ENCODE results near the gene CACNB1.
"Not testable (repeated sequence)": the region's sequence is repeated elsewhere in the genome, so short reads cannot be mapped to it uniquely, and the experiment has no call there.

The CACNB1 gene

DNA sequence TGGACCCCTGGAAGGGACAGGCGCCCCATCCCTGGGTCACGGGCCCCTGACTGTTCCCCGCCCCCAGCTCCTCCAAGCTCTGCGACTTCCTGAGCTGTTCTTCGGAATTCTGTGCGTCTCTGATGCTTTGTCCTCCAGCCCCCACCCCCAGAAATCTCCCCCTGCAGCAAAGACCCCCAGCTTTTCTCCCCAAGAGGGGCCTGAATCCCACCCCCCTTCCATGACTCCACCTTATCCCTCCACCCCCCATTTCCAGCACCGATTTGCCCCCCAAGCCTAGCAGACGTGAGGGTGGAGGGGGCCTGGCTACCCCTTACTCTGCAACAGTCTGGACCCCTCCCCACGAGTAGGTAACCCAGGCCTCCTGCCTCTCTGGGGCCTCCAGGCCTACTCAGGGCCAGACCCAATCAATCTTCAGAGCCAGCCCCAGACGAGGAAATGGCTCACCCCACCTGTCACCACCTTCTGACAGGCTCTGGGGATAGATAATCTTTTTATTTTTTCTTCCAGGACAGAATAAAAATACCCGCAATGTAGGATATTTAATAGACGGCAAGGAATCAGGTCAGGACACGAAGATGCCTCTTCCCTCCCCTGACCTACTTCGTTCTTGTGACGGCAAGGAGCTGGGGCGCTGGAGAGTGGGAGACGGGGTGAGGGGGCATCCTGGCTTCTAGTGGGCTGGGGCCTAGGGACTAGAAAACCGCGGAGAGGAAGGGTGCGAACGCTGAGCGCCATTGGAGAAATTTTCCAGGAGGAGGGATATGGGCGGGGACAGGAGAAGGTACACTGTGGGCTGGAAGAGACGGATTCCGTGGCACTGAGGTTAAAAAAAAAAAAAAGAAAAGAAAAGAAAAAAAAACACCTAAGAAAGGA is 45.3 kb downstream of the CACNB1 start:
- no peak for DNase-seq (ENCODE audit: low read depth, low spot score)

DNA sequence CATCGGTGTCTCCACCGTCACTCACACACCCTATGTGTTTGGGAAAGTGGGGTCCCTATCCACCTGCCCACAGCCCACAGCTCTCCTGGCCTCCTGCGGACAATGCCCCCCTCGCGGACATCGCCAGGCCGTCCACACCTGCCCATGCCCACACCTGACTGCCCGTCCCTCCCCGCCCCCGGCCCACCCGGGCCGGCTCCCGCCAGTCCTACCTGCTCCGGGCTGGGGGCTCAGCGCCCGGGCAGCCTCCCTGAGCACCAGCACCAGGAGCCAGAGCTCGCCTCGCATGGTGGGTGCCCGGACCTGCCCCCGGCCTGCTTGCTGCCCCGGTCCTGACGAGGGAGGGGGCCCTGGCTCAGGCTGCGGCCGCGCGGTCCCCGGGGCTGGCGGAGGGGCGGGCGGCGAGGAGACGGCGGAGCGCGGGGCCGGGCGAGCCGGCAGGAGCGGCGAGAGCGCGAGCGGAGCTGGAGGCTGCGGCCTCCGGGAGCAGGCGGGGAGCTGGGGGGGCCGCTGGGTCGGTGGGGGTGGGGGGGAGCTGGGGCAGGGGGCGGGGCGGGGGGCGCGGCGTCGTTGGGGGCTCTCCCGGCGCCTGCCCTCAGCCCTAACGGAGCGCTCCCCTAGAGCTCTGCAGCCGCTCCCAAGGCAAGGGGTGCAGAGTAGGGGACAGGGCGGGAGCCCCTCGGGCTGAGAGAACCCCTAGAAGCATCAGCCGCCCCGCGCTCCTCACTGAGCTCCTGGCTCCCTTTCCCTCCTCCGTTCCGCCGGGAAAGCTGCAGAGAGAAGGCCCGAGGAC is 46.1 kb downstream of the CACNB1 start, which contains the start of gene PLXDC1:
Gene PLXDC1 (minus strand): TSS at position 488 of the 793 bp plus-strand sequence. CDS start 200 bp downstream, at position 288.
- no peak for DNase-seq (ENCODE audit: low read depth, low spot score)

- no peak for DNase-seq (ENCODE audit: low read depth, low spot score)
These were observed 46.7 kb downstream of the CACNB1 start for GRCh38 chr17:39150795-39151149.

DNA sequence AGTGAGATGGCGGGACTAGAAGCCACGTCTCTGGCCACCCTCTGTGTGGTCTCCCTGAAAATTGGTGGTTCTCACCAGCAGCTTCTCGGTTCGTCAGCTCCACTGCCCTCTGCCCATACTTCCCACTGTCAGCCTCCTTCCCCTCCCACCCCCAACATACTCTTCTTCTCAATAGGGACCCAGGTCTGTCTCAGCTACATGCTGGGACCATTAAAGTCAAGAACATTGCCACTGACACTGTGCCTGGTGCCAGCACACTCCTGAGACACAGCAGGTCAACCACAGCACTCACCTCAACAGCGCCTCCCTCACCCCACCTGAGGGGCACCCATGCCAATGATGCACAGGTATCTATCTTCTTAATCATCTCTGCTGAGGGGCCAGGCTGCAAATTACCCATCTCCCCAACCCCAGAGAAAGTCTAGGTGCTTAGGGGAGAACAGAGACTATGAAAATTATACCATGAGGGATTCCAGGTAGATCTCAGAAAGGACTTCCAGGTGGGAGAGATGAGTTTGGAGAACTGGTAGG is 47.3 kb downstream of the CACNB1 start:
- no peak for DNase-seq (ENCODE audit: low read depth, low spot score)

DNA sequence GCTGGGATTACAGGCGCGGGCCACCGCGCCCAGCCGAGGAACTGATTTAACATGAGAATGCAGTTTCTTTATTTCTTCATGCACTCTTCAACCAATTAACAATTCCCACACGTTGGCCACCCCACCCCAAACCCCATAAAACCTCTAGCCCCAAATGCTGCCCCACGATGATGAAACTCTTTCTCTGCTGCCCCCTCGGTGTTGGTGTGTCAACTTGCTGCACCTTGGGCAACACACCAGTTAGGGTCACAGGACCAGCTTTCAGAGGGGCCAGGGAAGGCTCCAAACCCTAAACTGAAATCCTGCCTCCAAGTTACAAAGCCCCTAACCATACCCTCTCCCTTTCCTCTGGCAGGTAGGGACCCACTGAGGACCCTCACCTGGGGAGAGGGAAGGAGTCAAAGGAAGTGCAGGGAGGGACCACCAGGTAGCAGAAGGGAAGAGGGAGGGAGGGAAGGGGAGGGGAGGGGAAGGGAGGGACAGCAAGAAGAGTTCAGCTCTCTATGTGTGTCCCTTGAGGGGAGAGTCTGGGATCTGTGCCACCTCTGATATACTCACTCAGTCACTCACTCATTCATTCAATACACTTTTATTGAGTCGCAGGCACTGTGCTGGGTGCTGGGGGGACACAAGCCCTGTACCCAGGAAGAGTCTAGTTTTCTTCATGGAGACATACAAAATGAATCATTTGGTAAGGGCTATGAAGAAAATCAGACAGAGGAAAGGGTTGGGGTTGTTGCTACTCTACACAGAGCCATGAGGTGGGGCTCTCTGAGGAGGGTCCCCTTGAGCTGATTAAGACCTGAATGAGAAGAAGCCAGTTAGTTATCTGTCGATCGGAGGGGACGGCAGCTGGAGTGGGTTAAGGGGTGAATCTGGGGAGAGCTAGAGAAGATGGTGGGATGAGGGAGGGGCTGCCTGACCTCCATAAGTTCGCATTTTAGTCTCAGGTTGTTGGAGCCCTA is 50.0 kb downstream of the CACNB1 start:
- DNase-seq (ENCODE audit: low read depth, low spot score), result no peak

DNA sequence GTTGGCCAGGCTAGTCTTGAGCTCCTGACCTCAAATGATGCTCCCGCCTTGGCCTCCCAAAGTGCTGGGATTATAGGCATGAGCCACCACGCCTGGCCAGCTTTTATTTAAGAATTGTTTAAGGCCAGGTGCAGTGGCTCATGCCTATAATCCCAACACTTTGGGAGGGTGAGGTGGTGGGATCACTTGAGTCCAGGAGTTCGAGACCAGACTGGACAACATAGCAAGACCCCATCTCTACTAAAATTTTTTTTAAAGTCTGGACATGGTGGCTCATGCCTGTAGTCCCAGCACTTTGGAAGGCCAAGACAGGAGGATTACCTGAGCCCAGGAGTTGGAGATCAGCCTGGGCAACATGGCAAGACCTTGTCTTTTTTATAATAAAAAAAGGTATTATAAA is 51.2 kb downstream of the CACNB1 start:
- no peak for DNase-seq (ENCODE audit: low read depth, low spot score)

GRCh38 chr17:39145143-39145542 is 52.3 kb downstream of the CACNB1 start:
- DNase-seq (ENCODE audit: low read depth, low spot score), result no peak

- DNase-seq (ENCODE audit: low read depth, low spot score), result no peak
These were observed 53.0 kb downstream of the CACNB1 start for GRCh38 chr17:39144416-39144840.

DNA sequence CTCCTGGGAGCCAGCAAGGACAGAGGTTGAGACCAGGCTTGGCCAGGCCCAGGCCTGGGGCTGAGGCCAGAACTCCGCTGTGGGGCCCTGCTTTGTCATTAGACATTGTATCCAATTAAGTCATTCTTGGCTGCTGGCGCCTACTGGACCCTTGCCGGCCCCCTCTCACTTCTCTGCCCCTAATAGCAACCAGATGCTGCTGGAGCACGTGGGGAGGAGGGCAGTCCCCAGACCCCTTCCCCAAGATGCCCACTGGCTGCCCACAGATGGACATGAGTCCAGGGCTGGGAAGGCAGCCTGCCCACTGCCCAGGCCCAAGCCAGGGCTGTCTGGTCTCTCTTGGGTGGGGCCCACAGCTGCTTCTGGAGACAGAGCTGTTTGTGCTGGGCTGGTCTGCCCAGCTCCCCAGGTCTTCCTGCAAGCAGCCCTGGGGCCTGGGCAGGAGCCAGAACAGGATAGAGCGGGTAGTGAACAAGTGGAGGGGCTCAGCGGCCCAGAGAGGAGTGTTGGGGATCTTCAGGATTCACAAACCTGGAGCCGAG is 53.8 kb downstream of the CACNB1 start:
- DNase-seq (ENCODE audit: low read depth, low spot score), result no peak

DNA sequence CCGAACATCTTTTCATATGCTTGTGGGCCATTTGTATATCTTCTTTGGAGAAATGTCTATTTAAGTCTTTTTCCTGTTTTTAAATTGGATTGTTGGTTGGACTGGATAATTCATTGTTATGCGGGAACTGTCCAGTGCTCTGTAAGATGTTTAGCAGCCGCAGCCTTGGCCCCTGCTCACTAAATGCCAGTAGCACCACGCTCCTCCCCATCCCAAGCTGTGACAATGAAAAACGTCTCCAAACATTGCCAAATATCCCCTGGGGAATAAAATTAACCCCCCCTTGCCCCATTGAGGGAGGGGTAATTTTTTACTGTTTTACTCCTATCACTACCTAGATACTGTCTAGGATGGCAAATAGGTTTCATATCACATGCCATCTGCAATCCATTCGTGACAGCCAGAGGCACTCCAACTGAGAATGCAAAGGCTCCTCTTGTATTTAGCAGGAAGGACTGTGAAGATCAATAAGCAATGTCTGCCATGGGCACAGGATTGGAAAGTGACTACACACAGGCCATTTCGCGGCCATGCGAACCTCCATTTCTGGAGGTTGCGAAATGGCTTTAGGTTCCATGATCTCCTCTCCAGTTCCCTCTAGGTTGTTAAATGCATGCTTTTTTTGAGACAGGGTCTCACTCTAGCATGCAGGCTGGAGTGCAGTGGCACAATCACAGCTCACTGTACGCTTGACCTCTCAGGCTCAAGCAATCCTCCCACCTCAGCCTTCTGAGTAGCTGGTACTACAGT is 55.4 kb downstream of the CACNB1 start:
- no peak for DNase-seq (ENCODE audit: low read depth, low spot score)

DNA sequence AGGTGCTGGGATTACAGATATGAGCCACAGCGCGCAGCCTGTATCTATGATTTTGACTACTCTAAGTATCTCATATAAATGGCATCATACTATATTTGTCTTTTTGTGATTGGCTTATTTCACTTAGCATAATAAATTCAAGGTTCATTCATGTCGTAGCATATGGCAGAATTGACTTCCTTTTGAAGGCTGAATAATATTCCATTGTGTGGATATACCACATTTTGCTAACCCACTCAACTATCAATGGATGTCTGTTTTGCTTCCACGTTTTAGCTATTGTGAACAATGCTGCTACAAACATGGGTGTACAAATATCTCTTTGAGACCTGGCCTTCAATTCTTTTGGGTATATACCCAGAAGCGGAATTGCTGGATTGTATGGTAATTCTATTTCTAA is 56.2 kb downstream of the CACNB1 start:
- DNase-seq (ENCODE audit: low read depth, low spot score), result no peak

GRCh38 chr17:39139561-39139960 is 57.9 kb downstream of the CACNB1 start:
- DNase-seq (ENCODE audit: low read depth, low spot score), result no peak

GRCh38 chr17:39139161-39139511 is 58.3 kb downstream of the CACNB1 start:
- DNase-seq (ENCODE audit: low read depth, low spot score), result no peak

- no peak for DNase-seq (ENCODE audit: low read depth, low spot score)
These were observed 58.9 kb downstream of the CACNB1 start for GRCh38 chr17:39138431-39139160.

DNA sequence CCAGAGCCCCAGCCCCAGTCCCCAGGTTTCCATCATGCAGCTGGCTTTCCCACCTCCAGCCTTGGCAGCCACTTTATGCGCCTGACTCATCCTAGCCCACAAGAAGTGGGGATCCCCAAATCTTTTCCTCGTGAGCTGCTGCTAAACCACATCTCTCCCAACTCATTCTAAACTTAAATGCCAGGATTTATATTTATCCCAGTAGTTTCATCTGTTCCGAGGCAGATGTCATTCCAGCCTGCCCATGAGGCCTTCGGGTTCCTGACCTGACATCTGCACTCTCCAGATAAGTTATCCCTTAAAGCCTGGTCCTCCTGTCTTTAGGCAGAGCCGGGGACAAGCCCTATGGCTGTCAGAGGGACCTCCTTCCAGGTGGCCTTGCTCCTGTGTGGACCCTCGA is 62.6 kb downstream of the CACNB1 start:
- no peak for DNase-seq (ENCODE audit: low read depth, low spot score)

GRCh38 chr17:39132192-39132610 is 65.3 kb downstream of the CACNB1 start:
- DNase-seq (ENCODE audit: low read depth, low spot score), result no peak

DNA sequence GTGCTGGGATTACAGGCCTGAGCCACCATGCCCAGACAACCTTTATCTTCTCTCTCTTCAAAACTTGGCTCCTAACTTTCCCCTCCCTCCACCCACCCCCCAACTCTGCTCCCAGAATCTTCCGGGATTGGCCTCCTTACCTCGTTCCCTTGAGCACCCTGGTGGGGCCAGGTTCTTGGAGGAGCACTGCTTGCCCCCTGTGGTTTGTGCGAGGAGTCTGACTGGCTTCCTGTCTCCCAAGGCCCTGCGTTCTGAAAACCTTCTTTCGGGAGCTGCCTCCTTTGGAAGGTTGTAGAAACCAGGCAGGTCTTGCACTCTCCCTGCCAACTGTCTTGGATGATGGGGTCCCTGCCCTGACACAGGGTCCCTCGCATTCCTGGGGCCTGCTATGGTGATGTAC is 65.9 kb downstream of the CACNB1 start:
- DNase-seq (ENCODE audit: low read depth, low spot score), result no peak

- no peak for DNase-seq (ENCODE audit: low read depth, low spot score)
These were observed 67.3 kb downstream of the CACNB1 start for GRCh38 chr17:39130205-39130604.

GRCh38 chr17:39129544-39129943 is 67.9 kb downstream of the CACNB1 start:
- DNase-seq (ENCODE audit: low read depth, low spot score), result not testable (repeated sequence)

- no peak for DNase-seq (ENCODE audit: low read depth, low spot score)
These were observed 71.0 kb downstream of the CACNB1 start for GRCh38 chr17:39126436-39126835.

Measured in activated naive CD8-positive, alpha-beta T cell treated with anti-CD3 and anti-CD28 coated beads, Interleukin-2, amount 50 U/mL, for 16 hours (primary cell).